Sigmoid colon (tissue), 4 donors: ENCODE measurements around the gene MNAT1.

Experiments
- EP300 ChIP-seq, 4 donors: sonication (generic); formaldehyde crosslinking; IDR thresholded peaks; one replicate each; pipeline ENCODE4 v1.6.1; 2017; ENCODE audit warnings: antibody characterized with exemption in 4 of 4
- POLR2A ChIP-seq, 2 donors: fragments of 450-650 bp; IDR thresholded peaks; one replicate each; pipeline ENCODE4 v1.6.1; 2016; ENCODE audit warnings: antibody characterized with exemption in 2 of 2, mild to moderate bottlenecking in 2 of 2, moderate library complexity in 2 of 2
- POLR2AphosphoS5 ChIP-seq, 4 donors: sonication (generic); formaldehyde crosslinking; IDR thresholded peaks; one replicate each; pipeline ENCODE4 v1.6.1; 2017; ENCODE audit warnings: antibody characterized with exemption in 4 of 4
- TF ChIP-seq, protein P1 (sequence below), 4 experiments: fragments of 450-650 bp in 3 of 4; fragments of 200-600 bp in 1 of 4; IDR thresholded peaks; one replicate each; pipeline ENCODE4 v1.5.1; 2016 to 2019; ENCODE audit warnings: antibody characterized with exemption in 4 of 4, mild to moderate bottlenecking in 3 of 4, moderate library complexity in 2 of 4

DNA sequence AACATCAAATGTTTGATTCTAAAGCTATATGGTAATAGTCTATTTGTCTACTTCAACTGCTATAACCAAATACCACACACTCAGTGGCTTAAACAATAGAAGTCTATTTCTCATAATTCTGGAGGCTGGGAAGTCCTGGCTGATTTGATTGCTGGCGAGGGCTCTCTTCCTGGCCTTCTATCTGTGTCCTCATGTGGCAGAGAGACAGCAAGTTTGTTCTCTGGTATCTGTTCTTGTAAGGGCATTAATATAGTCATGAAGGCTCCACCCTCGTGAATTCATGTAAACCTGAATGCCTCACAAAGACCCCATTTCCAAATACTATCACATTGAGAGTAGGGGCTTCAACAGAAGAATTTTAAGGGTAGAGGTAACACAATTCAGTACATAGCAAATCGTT is 212.2 kb downstream of the MNAT1 start:
- TF ChIP-seq POLR2A (IDR thresholded peaks at IDR 0.05) (no peak), POLR2AphosphoS5 (IDR thresholded peaks at IDR 0.05) (no peak), EP300 (IDR thresholded peaks at IDR 0.05) (no peak)
- TF ChIP-seq, protein P1, sequence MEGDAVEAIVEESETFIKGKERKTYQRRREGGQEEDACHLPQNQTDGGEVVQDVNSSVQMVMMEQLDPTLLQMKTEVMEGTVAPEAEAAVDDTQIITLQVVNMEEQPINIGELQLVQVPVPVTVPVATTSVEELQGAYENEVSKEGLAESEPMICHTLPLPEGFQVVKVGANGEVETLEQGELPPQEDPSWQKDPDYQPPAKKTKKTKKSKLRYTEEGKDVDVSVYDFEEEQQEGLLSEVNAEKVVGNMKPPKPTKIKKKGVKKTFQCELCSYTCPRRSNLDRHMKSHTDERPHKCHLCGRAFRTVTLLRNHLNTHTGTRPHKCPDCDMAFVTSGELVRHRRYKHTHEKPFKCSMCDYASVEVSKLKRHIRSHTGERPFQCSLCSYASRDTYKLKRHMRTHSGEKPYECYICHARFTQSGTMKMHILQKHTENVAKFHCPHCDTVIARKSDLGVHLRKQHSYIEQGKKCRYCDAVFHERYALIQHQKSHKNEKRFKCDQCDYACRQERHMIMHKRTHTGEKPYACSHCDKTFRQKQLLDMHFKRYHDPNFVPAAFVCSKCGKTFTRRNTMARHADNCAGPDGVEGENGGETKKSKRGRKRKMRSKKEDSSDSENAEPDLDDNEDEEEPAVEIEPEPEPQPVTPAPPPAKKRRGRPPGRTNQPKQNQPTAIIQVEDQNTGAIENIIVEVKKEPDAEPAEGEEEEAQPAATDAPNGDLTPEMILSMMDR (IDR thresholded peaks at IDR 0.05): no peak
